Measurements from ENCODE around the gene TBX5. TPM values are rescaled to one million over a fixed set of nuclear protein-coding genes. Genes with fewer than 3 reads are reported as not detected.

Gene TBX5
- total RNA-seq, result not detected in 2 replicates
- long read RNA-seq, result 0 reads

DNA sequence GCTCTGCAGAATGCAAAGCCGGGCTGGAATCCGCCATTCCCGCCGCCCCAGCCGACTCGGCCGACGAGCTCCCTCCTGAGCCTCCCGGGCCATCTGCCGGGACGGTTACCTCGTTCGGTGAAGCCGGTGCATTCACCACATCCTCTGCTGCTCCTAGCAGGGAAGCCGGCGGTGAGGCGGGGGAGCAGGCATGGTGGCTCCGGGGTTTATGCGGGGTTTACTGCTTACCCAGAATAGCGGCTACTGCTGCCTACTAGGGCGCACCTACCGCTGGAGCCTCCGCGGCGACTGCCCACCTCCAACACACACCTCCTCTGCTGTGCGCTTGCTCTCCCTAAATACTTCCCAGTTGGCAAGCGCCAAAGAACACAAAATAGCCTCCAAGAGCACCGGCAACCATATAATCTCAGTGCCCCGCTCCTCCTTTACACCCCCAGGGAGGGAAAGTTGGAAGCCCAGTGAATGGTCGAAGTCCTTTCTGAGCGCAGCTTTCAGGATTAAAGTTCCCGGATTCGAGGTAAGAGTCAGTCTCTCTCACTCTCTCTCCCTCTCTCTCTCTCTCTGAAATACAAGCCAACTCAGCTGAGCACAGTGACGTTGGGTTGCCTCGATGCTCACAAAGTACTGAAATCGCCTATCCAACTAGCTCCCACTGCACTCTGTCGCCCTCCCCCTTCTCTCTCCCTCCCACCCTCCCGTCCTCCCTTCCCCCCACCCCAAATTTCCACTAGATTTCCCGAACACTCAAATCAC, at the start of gene TBX5:
Gene TBX5, minus strand, starts transcription at position 626 of the 753 bp plus-strand sequence. CDS start 2,246 bp downstream, outside the sequence.
- DNase-seq (ENCODE audit: low read depth, low spot score), result no peak
- H3K4me1 Mint-ChIP-seq, result no peaks in the 10 kb centered on the region
- H3K36me3 Mint-ChIP-seq (ENCODE audit: low read depth), result no peaks in the 10 kb centered on the region
- TF ChIP-seq, protein P1, sequence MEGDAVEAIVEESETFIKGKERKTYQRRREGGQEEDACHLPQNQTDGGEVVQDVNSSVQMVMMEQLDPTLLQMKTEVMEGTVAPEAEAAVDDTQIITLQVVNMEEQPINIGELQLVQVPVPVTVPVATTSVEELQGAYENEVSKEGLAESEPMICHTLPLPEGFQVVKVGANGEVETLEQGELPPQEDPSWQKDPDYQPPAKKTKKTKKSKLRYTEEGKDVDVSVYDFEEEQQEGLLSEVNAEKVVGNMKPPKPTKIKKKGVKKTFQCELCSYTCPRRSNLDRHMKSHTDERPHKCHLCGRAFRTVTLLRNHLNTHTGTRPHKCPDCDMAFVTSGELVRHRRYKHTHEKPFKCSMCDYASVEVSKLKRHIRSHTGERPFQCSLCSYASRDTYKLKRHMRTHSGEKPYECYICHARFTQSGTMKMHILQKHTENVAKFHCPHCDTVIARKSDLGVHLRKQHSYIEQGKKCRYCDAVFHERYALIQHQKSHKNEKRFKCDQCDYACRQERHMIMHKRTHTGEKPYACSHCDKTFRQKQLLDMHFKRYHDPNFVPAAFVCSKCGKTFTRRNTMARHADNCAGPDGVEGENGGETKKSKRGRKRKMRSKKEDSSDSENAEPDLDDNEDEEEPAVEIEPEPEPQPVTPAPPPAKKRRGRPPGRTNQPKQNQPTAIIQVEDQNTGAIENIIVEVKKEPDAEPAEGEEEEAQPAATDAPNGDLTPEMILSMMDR (conservative IDR thresholded peaks at IDR 0.05), result no peak
- H3K27ac Mint-ChIP-seq (ENCODE audit: unreplicated experiment), result no peak within 1 kb of the TSS
- H3K27me3 Mint-ChIP-seq (ENCODE audit: low read depth), result peaks cover 100% of the 10 kb centered on the region
- H3K9me3 Mint-ChIP-seq, result no peaks in the 10 kb centered on the region
- H3K4me3 Mint-ChIP-seq, result no peak within 1 kb of the TSS

GRCh38 chr12:114451657-114452056, 45.7 kb upstream of the TBX5 start:
- no peak for DNase-seq (ENCODE audit: low read depth, low spot score)
- TF ChIP-seq, protein P1 (conservative IDR thresholded peaks at IDR 0.05), result no peak
- Mint-ChIP-seq H3K4me3 (no peak overlapping the region), H3K9me3 (no peaks in the 10 kb centered on the region), H3K27ac (ENCODE audit: unreplicated experiment) (peak overlapping the region; percentile 83), H3K27me3 (ENCODE audit: low read depth) (peaks cover 98% of the 10 kb centered on the region), H3K4me1 (no peaks in the 10 kb centered on the region), H3K36me3 (ENCODE audit: low read depth) (no peaks in the 10 kb centered on the region)

GRCh38 chr12:114450515-114451300, 44.8 kb upstream of the TBX5 start:
- Mint-ChIP-seq H3K9me3 (no peaks in the 10 kb centered on the region), H3K4me1 (no peaks in the 10 kb centered on the region), H3K36me3 (ENCODE audit: low read depth) (no peaks in the 10 kb centered on the region), H3K4me3 (no peak overlapping the region), H3K27ac (ENCODE audit: unreplicated experiment) (no peak overlapping the region), H3K27me3 (ENCODE audit: low read depth) (peaks cover 99% of the 10 kb centered on the region)
- TF ChIP-seq, protein P1 (conservative IDR thresholded peaks at IDR 0.05), result no peak
- no peak for DNase-seq (ENCODE audit: low read depth, low spot score)

DNA sequence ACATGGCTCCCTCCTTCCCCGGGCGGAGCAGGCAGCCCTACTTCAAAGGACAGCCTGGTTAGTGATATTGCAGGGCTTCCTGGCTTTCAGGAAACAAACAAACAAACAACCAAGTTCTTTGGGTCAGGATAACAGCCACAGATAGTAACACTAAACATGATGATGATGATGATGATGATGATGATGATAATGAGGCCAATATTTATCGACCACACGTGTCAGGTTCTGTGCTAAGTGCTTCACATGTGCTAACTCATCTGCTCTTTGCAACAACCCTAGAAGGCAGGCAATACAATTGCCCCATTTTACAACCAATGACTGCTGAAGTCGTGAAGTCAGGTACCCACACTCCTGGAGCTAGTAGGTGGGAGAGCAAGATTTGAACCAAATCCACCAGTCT, 44.1 kb upstream of the TBX5 start:
- Mint-ChIP-seq H3K27me3 (ENCODE audit: low read depth) (peaks cover 99% of the 10 kb centered on the region), H3K36me3 (ENCODE audit: low read depth) (no peaks in the 10 kb centered on the region)

GRCh38 chr12:114448618-114448933, 42.6 kb upstream of the TBX5 start:
- Mint-ChIP-seq H3K27ac (ENCODE audit: unreplicated experiment) (no peak overlapping the region), H3K36me3 (ENCODE audit: low read depth) (no peaks in the 10 kb centered on the region), H3K4me3 (no peak overlapping the region), H3K4me1 (no peaks in the 10 kb centered on the region), H3K9me3 (no peaks in the 10 kb centered on the region), H3K27me3 (ENCODE audit: low read depth) (peaks cover 99% of the 10 kb centered on the region)
- no peak for DNase-seq (ENCODE audit: low read depth, low spot score)
- TF ChIP-seq, protein P1 (conservative IDR thresholded peaks at IDR 0.05), result no peak

More for the DNA sequence above, 44.1 kb upstream of the TBX5 start:
- TF ChIP-seq, protein P1 (conservative IDR thresholded peaks at IDR 0.05), result no peak
- Mint-ChIP-seq H3K27ac (ENCODE audit: unreplicated experiment) (no peak overlapping the region), H3K4me3 (no peak overlapping the region), H3K9me3 (no peaks in the 10 kb centered on the region), H3K4me1 (no peaks in the 10 kb centered on the region)
- no peak for DNase-seq (ENCODE audit: low read depth, low spot score)

Measured in neural crest cell (in vitro differentiated cells).